ENCODE results near the gene MGAT1.
A peak's percentile ranks its signal among the peaks of the same experiment; 100 is the strongest.
"Not testable (repeated sequence)": the region's sequence is repeated elsewhere in the genome, so short reads cannot be mapped to it uniquely, and the experiment has no call there.

MGAT1 gene

DNA sequence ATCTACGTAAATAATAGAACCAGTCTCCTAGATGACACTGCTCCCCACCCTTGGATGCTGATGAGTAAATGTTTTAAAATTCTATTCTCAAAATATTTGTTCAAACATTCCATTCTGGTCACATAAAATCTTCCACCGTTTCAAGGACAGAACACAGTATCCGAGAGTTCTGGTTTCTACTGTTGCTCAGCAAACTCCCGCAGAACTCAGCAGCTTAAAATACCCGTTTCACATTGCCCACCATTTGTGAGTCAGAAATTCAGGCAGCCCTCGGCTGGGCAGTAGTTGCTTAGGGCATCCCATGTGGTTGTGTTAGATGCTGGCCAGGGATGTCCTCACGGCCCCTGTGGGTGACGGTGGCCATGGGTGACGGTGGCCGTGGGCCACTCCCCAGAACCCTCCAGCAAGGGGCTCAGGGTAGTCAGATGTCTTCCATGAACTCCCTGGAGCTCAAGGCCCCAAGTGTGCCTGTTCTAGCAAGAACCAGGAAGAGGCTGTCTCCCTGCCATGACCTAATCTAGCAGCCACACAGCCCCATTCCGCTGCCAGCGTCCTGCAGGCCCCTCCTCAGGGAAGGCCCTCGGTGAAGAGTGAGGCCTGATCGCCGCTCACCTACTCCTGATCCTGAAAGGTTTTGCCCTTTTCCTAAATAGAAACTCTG lies 17.4 kb downstream of the MGAT1 start:
- DNase-seq (ENCODE audit: low read depth) = no peak

DNA sequence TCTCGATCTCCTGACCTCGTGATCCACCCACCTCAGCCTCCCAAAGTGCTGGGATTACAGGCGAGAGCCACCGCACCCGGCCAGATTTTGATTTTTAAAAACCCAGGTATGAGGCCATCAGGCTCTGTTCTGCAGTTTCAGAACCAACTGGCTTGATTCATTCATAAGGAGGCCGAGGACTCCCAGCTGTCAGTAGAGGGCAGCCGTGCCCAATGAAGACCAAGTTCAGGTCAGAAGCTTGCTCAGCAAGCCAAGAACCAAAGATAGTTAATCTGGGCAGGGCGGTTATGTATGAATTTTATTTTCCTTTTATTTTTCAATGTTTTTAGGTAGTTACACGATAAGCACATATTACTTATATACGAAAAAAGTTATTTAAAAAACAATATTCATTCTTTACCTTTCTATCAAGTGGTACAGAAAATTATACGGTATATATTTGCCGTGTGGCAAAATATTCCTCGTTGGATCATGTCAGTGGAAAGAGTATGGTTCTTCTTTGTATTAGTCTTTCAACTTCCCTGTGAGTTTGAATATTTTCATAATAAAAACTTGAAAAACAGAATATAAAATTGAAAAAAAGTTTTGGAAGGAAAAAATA lies 18.0 kb downstream of the MGAT1 start:
- peak; percentile 60 for DNase-seq (ENCODE audit: low read depth)

DNA sequence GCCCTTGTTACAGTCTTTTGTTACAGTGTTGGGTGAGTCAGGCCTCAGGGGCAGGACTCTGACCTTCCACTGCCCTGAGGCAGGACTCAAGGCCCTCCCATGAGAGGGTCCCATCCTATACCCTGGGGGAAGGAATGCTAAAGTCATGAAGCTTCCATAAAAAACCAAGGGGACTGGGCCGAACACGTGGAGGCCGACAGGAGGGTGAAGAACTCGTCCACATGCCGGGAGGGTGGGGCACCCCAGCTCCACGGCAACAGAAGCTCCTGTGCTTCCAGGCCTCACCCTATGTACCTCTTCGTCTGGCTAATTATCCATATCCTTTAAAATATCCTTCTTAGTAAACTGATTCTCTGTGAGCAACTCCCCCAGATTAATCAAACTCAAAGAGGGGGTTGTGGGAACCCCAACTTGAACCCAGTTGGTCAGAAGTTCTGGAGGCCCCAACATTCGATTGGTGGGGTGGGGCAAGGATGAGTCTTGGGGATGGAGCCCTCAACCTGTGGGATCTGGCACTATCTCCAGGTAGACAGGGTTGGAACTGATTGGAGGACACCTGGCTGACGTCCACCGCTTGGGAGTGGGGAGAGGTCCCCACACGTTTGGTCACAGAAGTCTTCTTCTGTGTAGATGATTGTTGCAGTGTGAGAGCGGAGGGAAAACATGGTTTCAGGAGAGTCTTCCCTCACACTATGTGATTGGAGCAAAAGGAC lies 19.1 kb downstream of the MGAT1 start:
- DNase-seq (ENCODE audit: low read depth) = no peak

DNA sequence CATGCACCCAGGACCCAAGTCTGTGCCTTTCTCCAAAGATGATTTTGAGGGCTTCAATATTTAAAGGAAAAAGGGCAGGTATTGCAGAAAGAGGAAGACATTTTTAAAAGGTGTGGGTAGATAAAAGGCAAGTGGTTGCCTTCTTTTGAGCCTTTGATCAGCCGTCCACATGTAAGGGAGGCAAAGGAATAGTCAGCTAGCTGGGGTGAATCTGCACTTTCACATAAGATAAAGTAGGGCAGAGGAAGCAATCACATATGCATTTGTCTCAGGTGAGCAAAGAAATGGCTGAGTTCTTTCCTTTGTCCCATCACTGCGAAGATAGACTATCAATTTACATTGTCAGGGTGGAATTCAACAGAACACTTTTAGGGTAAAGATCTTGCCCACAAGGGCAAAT lies 19.9 kb downstream of the MGAT1 start:
- no peak for DNase-seq (ENCODE audit: low read depth)

DNA sequence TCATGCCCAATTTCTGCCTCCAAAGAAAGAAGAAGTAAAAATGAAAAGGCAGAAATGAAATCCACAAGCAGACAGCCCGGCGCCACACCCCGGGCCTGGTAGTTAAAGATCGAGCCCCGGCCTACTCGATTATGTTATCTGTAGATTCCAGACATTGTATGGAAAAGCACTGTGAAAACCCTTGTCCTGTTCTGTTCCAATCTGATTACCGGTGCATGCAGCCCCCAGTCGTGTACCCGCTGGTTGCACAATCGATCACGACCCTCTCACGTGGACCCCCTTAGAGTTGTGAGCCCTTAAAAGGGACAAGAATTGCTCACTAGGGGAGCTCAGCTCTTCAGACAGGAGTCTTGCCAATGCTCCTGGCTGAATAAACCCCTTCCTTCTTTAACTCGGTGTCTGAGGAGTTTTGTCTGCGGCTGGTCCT lies 20.7 kb downstream of the MGAT1 start:
- not testable (repeated sequence) for DNase-seq (ENCODE audit: low read depth)

DNA sequence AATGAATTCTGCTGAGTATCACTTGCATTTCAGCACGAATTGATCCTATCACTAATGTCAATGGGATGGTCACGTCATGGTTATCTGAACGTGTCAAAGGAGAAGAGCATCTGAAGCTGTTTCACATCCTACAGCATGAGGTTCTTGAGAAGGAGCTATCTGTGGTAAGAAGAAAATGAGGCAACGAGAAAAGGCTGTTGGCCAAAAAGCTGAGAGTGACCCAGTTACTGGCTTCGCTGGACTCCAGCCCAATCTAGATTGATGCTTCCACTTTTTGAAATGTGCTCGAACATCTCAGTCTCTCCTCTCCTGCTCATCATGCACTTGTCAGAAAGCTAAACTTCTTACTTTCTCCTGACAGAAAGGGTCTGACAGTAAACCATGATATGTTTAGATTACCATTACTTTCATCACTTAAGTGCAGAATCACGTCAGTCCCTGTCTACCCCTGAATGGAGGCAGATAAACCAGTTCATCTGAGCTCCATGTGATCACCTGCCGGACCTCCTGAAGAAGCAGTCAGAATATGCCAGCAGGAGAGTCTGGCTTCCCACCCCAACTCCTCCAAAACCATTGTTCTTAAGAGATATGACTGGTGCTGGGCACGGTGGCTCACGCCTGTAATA lies 22.5 kb downstream of the MGAT1 start:
- no peak for DNase-seq (ENCODE audit: low read depth)

DNA sequence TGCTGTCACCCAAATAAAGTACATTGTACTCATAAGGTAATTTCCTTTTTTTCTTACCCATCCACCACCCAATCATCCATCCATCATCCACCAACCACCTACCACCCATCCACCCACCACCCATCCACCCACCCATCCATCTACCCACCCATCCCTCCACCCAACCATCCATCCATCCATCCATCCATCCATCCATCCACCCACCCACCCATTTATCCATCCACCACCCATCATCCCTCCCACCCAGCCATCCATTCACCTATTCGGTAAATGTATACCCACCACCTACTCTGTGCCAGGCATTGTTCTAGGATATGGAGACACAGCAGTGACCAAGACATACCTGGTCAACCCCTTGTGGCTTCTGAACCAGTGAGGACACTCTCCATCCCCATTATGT lies 25.1 kb downstream of the MGAT1 start:
- no peak for DNase-seq (ENCODE audit: low read depth)

DNA sequence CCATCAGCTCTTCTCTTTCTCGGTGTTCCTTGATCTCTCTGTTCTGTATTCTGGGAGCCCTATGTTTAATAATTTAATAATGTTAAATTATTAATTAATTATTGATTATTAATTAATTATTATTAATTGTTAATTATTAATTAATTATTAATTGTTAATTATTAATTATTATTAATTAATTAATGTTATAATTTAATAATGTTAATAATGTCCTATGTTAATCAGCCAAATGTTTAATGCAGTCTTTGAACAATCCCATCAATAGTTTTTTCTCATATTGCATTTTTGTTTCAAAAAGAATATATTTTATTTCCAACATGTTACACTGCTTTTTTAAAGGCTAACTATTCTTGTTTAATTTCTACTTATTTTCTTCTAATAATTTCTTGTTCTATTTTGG lies 26.2 kb downstream of the MGAT1 start:
- no peak for DNase-seq (ENCODE audit: low read depth)

DNA sequence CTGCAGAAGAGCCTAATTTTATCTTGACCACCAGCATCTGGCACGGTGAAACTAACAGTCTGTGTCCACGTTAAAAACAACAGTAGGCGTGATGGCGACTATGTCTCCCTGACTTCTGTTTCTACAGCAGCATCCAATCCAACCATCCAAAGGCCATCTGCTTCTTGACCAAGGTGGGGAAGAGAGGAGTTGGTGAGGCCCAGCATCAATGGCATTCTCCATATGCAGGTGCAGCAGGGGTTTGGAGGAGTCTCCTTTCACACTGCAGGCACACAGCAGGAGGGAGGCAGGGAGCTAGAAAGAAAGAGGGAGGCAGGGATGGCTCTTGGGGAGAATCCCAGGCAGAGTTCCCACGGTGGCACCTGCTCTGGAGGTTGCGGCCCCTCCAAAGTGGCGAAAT lies 27.0 kb downstream of the MGAT1 start:
- no peak for DNase-seq (ENCODE audit: low read depth)

DNA sequence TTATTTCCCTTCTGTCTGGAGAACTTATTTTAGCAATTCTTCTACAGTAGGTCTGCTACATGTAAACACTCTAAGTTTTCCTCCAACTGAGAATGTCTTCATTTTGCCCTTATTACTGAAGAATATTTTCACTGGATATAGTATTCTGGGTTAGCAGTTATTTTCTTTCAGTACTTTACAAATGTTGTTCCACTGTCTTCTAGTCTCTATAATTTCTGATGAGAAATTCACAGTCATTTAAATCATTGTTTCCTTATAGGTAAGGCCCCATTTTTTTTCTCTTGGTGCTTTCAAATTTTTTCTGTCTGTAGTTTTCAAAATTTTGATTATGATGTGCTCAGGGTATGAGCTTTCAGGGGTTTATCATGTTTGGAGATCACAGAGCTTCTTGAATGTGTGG lies 30.8 kb downstream of the MGAT1 start:
- no peak for DNase-seq (ENCODE audit: low read depth)

DNA sequence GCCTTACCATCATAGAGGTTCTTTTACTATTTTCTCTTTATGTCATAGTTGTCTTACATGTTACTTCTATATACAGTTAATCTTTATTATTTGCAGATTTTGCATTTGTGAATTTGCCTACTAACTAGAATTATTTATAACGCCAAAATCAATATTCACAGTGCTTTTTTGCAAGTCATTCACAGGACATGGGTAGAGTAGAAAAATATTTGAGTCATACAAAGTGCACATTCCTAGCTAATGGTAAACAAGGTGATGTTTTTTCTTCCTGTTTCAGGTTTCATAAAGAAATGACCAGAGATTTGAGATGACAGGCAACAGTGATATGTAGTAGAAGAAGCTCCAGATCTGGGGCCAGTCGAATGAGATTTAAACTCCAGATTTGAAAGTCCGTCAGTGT lies 32.8 kb downstream of the MGAT1 start:
- no peak for DNase-seq (ENCODE audit: low read depth)

DNA sequence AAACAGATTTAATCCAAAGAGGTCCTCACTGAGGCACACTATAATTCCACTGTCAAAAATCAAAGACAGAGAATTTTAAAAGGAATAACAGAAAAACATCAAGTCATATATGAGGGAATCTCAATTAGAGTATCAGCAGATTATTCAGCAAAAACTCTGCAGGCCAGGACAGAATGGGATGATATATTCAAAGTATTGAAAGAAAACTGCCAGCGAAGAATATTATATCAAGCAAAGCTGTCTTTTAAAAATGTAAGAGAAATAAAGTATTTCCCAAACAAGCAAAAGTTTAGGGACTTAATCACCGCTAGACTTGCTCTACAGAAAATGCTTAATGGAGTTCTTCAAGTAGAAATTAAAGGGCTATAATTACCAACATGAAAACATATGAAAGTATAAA lies 47.0 kb downstream of the MGAT1 start:
- no peak for DNase-seq (ENCODE audit: low read depth)

DNA sequence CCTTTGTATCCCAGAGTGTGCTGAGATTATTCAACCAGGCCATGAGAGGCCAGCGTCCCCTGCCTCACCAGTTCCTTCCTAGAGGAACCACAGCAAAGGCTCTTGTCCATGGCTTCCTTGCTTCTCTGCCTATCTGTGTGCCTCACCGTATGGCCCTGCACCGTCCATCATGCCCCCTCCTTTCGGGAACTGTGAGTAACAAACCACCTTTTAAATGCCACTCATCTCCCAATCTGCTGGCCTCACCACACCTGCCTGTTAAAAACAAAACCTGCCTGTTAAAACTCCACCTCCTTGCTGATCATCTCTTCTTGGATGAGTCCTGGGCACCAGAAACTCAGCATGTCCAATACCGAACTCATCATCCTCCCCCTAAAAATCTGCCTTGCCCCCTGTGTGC lies 58.4 kb downstream of the MGAT1 start:
- DNase-seq (ENCODE audit: low read depth) = no peak

DNA sequence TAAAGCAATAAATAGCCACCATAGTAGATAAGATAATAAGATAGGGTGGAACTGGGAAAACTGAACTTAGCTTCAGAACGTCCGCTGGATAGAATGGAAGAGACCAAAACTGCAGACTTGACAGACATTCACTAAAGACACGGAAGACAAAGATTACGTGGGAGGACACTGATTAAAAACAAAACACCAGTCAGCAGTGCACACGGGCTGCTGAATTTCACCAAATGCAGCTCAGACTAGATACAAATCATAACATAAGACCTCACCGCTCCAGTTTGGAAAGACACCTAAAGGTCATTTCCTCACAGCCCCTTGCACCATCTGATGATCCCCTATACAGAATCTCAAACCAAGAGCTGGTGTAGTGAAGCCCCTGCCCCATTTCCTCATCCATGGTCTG lies 59.9 kb downstream of the MGAT1 start:
- no peak for DNase-seq (ENCODE audit: low read depth)

DNA sequence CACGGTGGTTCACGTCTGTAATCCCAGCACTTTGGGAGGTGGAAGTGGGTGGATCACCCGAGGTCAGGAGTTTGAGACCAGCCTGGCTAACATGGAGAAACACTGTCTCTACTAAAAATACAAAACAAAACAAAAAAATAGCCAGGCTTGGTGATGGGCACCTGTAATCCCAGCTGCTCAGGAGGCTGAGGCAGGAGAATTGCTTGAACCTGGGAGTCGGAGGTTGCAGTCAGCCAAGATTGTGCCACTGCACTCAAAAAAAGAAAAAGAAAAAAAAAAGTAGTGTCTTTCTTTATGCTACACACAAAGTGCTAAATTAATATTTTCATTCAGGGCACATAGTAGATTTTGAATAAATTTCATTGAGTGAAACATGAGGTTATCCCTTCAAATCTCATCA lies 61.7 kb downstream of the MGAT1 start:
- DNase-seq (ENCODE audit: low read depth) = not testable (repeated sequence)

DNA sequence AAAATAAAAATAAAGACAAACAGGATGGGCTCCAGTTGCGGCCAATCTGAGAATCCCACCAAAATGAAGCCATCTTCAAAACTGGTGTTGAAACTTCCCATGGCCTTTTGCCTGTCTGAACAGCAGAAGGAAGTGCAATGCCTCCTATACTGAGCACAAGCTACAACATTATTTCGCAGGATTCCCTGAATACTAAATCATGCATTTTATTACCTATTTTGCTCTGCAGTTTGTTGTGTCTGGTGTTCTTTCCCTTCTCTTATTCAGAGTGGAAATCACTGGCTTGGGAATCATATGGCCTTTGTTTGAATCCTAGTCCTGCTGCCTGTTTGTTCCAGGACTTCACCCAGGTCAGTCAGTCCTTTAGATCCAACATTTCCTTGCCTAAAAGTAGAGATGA lies 62.6 kb downstream of the MGAT1 start, which contains the start of gene OR2Y1:
Gene OR2Y1, minus strand, starts transcription at position 101 of the 400 bp plus-strand sequence. Its CDS starts 0 bp downstream, at position 101.
- DNase-seq (ENCODE audit: low read depth) = no peak

DNA sequence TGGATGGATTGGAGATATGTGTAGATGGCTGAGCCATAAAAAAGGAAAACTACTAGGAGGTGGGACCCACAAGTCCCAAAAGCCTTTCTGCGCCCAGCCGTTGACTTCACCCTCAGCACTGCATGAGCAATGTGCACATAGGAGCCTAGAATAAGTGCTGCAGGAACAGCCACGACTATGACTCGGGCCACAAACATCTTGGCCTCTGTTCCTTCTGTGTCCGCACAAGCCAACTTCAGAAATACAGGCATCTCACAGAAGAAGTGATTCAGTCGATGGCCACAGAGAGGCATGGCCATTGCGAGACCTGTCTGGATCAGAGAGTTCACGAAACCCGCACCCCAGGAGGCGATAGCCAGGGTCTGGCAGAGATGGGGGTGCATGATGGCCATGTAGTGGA lies 63.3 kb downstream of the MGAT1 start:
- no peak for DNase-seq (ENCODE audit: low read depth)

DNA sequence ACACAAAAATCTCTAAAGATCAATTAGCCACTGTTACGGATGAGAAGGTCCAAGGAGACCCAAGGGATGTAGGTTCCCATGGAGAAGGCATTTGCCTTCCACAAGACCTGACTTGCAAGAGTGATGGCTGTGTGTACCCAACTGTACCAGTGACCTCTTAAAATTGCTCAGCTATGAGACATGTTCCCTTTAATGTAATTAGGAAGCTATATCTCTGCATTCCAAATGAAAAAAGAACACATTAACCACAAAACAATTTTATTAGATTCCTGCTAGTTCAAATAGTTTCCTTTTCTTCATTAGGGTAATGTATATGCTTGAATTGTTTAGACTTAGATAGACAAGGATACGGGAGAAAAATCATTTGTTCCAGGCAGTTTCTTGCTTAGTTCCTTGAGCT lies 66.1 kb downstream of the MGAT1 start:
- DNase-seq (ENCODE audit: low read depth) = no peak
